Measurements from ENCODE around the gene RDH11. TPM values are rescaled to one million over a fixed set of nuclear protein-coding genes. Genes with fewer than 3 reads are reported as not detected.

RDH11 gene
- total RNA-seq, 2 donors from 2014 or later = 20.8 to 24.0 TPM

DNA sequence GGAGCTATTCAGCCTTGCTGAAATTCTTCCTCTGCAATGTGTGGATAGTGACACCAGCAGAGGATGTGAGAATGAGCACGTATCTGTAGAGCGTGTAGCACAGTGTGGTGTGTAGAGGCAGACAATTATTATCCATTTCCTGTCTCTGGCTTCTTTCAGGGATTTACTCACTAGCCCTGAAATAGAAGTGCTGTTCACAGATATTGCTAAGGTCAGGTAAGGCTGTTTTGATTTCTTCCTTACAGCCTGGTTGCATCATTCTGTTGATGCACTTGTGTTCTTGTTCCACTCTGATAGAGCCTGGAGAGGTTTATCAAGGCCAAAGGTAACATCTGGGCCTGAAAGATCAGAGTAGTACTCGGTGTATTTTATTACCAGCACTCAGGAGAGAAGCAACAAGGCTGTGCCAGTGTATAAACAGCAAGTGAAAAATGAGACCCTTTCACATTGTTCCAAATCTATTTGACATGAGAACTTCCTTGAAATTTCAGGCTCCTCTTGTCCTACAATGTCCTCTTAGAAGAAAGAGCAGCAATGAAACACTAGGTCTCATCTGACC is 59.1 kb downstream of the RDH11 start:
- DNase-seq (ENCODE audit: low spot score) = no peak
- H3K4me3 ChIP-seq = no peak overlapping the region
- no peaks in the 10 kb centered on the region for H3K36me3 ChIP-seq
- TF ChIP-seq, protein P1, sequence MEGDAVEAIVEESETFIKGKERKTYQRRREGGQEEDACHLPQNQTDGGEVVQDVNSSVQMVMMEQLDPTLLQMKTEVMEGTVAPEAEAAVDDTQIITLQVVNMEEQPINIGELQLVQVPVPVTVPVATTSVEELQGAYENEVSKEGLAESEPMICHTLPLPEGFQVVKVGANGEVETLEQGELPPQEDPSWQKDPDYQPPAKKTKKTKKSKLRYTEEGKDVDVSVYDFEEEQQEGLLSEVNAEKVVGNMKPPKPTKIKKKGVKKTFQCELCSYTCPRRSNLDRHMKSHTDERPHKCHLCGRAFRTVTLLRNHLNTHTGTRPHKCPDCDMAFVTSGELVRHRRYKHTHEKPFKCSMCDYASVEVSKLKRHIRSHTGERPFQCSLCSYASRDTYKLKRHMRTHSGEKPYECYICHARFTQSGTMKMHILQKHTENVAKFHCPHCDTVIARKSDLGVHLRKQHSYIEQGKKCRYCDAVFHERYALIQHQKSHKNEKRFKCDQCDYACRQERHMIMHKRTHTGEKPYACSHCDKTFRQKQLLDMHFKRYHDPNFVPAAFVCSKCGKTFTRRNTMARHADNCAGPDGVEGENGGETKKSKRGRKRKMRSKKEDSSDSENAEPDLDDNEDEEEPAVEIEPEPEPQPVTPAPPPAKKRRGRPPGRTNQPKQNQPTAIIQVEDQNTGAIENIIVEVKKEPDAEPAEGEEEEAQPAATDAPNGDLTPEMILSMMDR (IDR thresholded peaks at IDR 0.05) = no peak
- H3K9me3 ChIP-seq = no peaks in the 10 kb centered on the region
- H3K27me3 ChIP-seq = no peaks in the 10 kb centered on the region
- no peak overlapping the region for H3K27ac ChIP-seq
- no peaks in the 10 kb centered on the region for H3K4me1 ChIP-seq

DNA sequence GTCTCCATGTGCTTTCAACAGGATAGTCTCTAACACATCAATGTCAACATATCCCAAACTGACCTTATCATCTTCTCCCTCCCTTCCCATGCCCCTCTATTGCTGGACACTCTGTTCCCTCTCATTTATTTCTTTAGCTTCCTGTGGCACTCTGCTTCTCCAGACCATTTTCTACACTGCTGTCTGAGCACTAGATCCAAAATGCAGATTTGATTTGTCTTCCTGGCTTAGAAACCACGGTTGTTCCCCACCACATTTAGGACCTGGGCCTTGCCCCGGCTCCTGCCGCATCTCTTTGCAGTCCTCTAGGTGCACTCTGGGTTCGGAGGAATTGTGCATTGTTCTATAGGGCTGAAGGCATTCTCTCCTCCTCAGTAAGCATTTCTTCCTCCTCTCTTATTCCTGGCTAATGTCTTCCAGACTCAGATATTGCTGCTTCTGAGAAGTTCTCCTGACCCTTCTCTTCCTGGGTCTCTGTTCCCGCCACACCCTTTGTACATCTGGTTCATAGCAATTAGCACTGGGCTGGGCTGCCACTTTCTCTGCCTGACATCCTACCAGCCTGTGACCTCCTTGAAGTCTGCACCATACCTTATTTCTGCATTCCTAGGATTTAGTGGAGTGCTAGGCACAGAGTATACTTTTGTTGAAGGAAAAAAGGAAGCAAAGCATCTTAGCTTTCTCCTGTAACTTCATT is 62.0 kb downstream of the RDH11 start:
- Histone ChIP-seq H3K4me1 (no peaks in the 10 kb centered on the region), H3K27ac (no peak overlapping the region), H3K4me3 (no peak overlapping the region), H3K36me3 (no peaks in the 10 kb centered on the region), H3K9me3 (no peaks in the 10 kb centered on the region), H3K27me3 (no peaks in the 10 kb centered on the region)
- no peak for DNase-seq (ENCODE audit: low spot score)
- TF ChIP-seq, protein P1 (IDR thresholded peaks at IDR 0.05) = no peak

DNA sequence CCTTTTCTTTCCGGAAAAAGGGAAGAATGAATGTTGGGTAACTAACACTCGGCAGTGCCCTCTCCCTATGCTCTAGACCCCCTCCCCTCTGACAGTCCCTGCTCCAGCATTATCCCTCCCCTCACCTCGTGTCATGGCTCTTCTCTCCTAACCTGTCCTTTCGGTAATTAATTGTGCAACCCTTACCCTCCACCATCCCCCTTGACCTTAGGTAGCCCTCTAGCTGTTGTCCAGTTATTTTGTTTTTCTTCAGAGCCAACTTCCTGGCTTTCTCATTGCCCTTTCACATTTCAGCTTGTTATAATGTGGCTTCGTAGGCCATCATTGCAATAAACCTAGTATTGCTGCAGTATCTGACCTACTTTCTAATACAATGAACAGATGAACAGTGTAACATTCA is 64.6 kb downstream of the RDH11 start:
- no peak overlapping the region for H3K27ac ChIP-seq
- H3K4me1 ChIP-seq = no peaks in the 10 kb centered on the region
- no peaks in the 10 kb centered on the region for H3K36me3 ChIP-seq
- DNase-seq (ENCODE audit: low spot score) = no peak
- H3K27me3 ChIP-seq = no peaks in the 10 kb centered on the region
- H3K9me3 ChIP-seq = no peaks in the 10 kb centered on the region
- no peak overlapping the region for H3K4me3 ChIP-seq
- TF ChIP-seq, protein P1 (IDR thresholded peaks at IDR 0.05) = no peak

DNA sequence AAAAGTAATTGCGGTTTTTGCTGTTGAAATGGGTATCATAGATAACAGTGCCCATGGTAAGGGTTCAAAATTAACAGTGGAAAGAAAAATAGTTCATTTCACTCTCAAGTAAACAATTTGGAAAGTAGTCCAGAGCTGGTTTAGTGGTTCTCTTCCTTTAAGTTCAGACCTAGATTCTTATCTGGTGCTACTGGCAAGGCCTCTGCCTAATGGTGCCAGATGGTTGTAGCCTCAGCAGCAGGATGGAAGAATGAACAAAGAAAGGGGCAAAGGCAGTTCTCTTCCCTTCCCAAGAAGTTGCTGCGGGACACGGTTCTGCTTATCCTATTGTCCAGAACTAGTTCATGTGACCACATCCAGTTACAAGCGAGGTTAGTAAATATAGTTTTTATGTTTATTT is 65.4 kb downstream of the RDH11 start:
- Histone ChIP-seq H3K4me3 (no peak overlapping the region), H3K4me1 (no peaks in the 10 kb centered on the region), H3K27ac (no peak overlapping the region), H3K27me3 (no peaks in the 10 kb centered on the region), H3K9me3 (no peaks in the 10 kb centered on the region), H3K36me3 (no peaks in the 10 kb centered on the region)
- DNase-seq (ENCODE audit: low spot score) = no peak
- TF ChIP-seq, protein P1 (IDR thresholded peaks at IDR 0.05) = no peak

DNA sequence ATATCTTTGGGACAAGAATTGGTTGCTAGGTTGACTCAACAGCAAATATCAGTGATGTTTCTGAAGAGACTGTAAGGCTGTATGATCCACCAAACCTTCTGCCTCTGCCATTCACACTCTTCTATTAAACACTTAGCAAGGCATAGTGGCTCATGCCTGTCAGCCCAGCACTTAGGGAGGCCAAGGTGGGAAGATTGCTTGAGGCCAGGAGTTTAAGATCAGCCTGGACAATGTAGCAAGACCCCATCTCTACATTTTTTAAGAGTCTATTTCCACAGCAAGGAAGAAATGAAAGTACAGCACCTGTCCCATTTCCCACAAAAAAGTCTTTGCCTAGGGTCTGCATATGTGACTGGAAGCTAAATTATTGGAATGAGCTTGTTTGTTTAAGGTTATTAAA is 68.0 kb downstream of the RDH11 start:
- H3K4me3 ChIP-seq = no peak overlapping the region
- TF ChIP-seq, protein P1 (IDR thresholded peaks at IDR 0.05) = no peak
- H3K36me3 ChIP-seq = no peaks in the 10 kb centered on the region
- DNase-seq (ENCODE audit: low spot score) = no peak
- no peaks in the 10 kb centered on the region for H3K9me3 ChIP-seq
- H3K27ac ChIP-seq = no peak overlapping the region
- no peaks in the 10 kb centered on the region for H3K4me1 ChIP-seq
- H3K27me3 ChIP-seq = no peaks in the 10 kb centered on the region

Other genes with a start within 250 kb of the RDH11 start
- 1 to 10 TPM; 1.3 to 2.9 TPM for gene TMEM229B, start 207.0 kb downstream of the RDH11 start, total RNA-seq
- 1 to 10 TPM; 2.3 to 5.3 TPM for gene PLEKHH1, start 162.5 kb downstream of the RDH11 start, total RNA-seq
- 10 to 100 TPM; 13.8 to 15.3 TPM for gene PIGH, start 95.5 kb downstream of the RDH11 start, total RNA-seq
- under 1 TPM in 1 of 2 donors, not detected in 1; 0.59 TPM for gene ARG2, start 75.8 kb downstream of the RDH11 start, total RNA-seq
- gene VTI1B, start 21.1 kb downstream of the RDH11 start, total RNA-seq = 10 to 100 TPM; 59.7 to 61.0 TPM
- gene RDH12, start 6.1 kb upstream of the RDH11 start, total RNA-seq = not detected
- 10 to 100 TPM; 10.5 to 11.8 TPM for gene ZFYVE26, start 120.8 kb upstream of the RDH11 start, total RNA-seq
- 1 to 10 TPM; 1.2 to 1.5 TPM for gene RAD51B, start 124.0 kb upstream of the RDH11 start, total RNA-seq